Measurements from ENCODE around the gene MTX2. TPM values are rescaled to one million over a fixed set of nuclear protein-coding genes. Genes with fewer than 3 reads are reported as not detected.

Gene MTX2
- total RNA-seq, 1 donor from 2014 or later = 19.5 TPM

GRCh38 chr2:176385838-176386237 is 116.6 kb downstream of the MTX2 start:
- DNase-seq (ENCODE audit: low spot score) = no peak
- Mint-ChIP-seq H3K4me3 (ENCODE audit: unreplicated experiment) (no peak overlapping the region), H3K36me3 (ENCODE audit: low read depth, unreplicated experiment) (no peaks in the 10 kb centered on the region), H3K4me1 (ENCODE audit: unreplicated experiment) (peaks cover 3% of the 10 kb centered on the region), H3K27me3 (ENCODE audit: unreplicated experiment) (no peaks in the 10 kb centered on the region), H3K27ac (ENCODE audit: unreplicated experiment) (no peak overlapping the region), H3K9me3 (ENCODE audit: unreplicated experiment) (no peaks in the 10 kb centered on the region)
- TF ChIP-seq, protein P1, sequence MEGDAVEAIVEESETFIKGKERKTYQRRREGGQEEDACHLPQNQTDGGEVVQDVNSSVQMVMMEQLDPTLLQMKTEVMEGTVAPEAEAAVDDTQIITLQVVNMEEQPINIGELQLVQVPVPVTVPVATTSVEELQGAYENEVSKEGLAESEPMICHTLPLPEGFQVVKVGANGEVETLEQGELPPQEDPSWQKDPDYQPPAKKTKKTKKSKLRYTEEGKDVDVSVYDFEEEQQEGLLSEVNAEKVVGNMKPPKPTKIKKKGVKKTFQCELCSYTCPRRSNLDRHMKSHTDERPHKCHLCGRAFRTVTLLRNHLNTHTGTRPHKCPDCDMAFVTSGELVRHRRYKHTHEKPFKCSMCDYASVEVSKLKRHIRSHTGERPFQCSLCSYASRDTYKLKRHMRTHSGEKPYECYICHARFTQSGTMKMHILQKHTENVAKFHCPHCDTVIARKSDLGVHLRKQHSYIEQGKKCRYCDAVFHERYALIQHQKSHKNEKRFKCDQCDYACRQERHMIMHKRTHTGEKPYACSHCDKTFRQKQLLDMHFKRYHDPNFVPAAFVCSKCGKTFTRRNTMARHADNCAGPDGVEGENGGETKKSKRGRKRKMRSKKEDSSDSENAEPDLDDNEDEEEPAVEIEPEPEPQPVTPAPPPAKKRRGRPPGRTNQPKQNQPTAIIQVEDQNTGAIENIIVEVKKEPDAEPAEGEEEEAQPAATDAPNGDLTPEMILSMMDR (IDR thresholded peaks at IDR 0.05; ENCODE audit: unreplicated experiment) = no peak

Other genes with a start within 250 kb of the MTX2 start
- not detected for gene EVX2, start 185.5 kb upstream of the MTX2 start, total RNA-seq (ENCODE audit: unreplicated experiment)
- gene HOXD13, start 176.7 kb upstream of the MTX2 start, total RNA-seq (ENCODE audit: unreplicated experiment) = not detected
- gene HOXD12, start 169.6 kb upstream of the MTX2 start, total RNA-seq (ENCODE audit: unreplicated experiment) = not detected
- not detected for gene HOXD11, start 162.2 kb upstream of the MTX2 start, total RNA-seq (ENCODE audit: unreplicated experiment)
- gene HOXD10, start 152.7 kb upstream of the MTX2 start, total RNA-seq (ENCODE audit: unreplicated experiment) = not detected
- 0.56 TPM for gene HOXD9, start 146.7 kb upstream of the MTX2 start, total RNA-seq (ENCODE audit: unreplicated experiment)
- 9.3 TPM for gene HOXD8, start 139.7 kb upstream of the MTX2 start, total RNA-seq (ENCODE audit: unreplicated experiment)
- gene HOXD4, start 117.9 kb upstream of the MTX2 start, total RNA-seq (ENCODE audit: unreplicated experiment) = 3.5 TPM
- 4.1 TPM for gene HOXD3, start 112.1 kb upstream of the MTX2 start, total RNA-seq (ENCODE audit: unreplicated experiment)
- 3.8 TPM for gene HOXD1, start 80.8 kb upstream of the MTX2 start, total RNA-seq (ENCODE audit: unreplicated experiment)